Measurements from ENCODE around the gene EIF3CL.
"Not testable (repeated sequence)": the region's sequence is repeated elsewhere in the genome, so short reads cannot be mapped to it uniquely, and the experiment has no call there.

The EIF3CL gene

DNA sequence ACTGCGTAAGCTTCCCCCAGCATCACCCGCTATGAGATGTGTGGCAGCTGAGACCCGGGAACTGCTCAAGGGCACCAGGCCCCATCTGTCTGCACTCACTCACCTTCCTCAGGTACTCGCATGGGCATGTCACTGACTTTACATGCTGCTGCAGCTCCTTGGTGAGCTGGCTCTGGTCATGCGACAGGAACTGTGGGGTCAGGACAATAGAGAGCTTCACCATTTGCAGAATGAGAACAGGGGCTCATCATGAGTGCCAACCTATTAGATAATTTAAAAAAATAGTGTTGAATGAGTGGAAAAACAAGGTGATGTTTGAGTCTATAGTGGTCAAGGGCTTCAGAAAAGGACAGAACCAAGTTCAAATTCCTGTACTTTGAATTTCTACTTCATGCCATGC, 41.0 kb downstream of the EIF3CL start:
- not testable (repeated sequence) for DNase-seq

- DNase-seq, result not testable (repeated sequence)
Measured at GRCh38 chr16:28338230-28338629, 65.4 kb downstream of the EIF3CL start.

- DNase-seq, result not testable (repeated sequence)
Measured at GRCh38 chr16:28336940-28337710, 66.5 kb downstream of the EIF3CL start.

DNA sequence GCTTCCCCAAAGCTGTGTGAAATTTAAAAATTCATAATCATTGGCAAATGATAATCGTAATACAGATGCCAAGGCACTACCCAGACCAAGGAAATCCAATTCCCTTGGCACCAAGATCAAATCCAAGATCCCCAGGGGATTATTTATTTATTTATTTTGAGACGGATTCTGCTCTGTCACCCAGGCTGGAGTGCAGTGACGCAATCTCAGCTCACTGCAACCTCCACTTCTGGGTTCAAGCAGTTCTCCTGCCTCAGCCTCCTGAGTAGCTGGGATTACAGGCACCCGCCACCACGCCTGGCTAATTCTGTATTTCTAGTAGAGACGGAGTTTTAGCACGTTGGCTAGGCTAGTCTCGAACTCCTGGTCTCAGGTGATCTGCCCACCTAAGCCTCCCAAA, 68.0 kb downstream of the EIF3CL start:
- DNase-seq, result not testable (repeated sequence)

DNA sequence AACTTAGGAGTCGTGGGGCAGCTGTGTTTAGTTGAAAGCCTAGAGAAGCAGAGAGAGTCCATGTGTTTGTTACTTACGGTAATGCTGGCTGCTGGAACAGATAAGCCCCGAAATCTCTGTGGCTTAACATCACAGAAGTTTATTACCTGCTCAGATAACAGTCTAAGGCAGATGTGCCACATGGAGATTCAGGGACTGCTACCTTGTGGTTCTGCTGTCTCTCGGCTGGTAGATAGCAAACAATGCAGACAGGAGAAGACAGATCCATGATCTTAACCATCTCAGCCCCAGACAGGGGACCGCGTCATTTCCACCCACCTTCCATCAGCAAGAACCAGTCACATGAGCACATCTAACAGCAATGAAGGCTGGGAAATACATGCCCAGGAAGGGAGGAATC, 71.0 kb downstream of the EIF3CL start:
- not testable (repeated sequence) for DNase-seq

- not testable (repeated sequence) for DNase-seq
Measured at GRCh38 chr16:28330981-28331380, 72.7 kb downstream of the EIF3CL start.

DNA sequence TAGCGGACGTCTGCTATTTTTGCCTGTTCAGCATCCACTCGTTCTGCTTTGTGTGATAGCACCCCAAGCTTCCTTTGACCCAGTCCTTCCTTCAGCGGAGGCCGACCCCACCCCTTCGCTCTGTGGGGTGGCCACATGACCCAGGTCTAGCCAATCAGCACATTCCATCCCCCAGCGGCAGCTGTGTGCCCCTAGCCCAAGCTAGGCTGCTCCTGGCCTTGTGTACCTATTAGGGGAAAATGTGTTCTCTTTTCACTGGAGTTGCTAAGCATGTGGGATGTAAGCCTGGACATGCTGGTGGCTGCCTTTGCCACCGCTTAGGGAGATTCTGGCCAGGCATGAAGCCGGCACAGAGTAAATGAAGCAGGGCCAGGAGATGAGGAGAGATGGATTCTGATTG, 73.4 kb downstream of the EIF3CL start:
- not testable (repeated sequence) for DNase-seq
